SKM-1 treated with dmso at 0.1 percent for 144 hours (cell line): ENCODE measurements around the gene NUAK2.
"Not testable (repeated sequence)": the region's sequence is repeated elsewhere in the genome, so short reads cannot be mapped to it uniquely, and the experiment has no call there.

Experiments
- DNase-seq: peaks from one replicate; lab custom pipeline; 2025; ENCODE audit not compliant: unreplicated experiment; lab: John Stamatoyannopoulos, UW

The NUAK2 gene

DNA sequence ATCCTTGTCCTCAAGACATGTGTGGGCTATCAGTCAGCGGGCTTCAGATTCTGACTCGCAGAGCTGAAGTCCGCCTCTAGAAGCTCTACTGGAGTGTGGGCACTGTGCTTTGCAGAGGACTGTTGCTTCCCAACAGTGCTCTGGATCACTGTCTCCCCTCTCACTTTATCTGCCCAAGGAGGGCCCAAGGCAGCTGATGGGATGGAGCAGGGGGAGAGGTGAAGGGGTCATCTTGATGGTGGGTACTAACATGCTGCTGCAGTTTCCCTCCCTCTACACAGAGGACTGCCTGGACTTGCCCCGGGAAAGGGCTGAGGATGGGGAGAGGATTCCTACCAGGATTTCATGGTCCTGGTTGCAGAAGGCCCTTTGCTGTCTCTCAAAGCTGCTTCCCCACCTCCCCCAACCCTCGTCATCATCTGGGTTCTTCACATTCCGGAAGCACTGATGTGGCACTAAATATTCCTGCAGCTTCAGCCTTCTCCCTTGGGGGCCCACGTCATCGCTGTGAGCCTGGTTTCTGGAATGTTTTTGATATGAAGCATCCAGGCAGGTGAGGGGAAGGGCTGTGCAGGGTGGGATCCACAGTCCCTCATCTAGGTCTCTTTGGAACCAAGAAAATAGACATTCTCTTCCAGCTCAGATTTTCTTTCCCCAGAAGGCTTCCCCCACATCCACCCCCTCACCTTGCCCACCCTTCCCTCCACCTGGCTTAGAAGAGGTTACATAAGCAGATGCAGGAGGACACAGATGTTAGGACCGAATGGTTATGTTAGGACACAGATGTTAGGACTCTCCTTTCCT lies 23.2 kb downstream of the NUAK2 start:
- no peak for DNase-seq

DNA sequence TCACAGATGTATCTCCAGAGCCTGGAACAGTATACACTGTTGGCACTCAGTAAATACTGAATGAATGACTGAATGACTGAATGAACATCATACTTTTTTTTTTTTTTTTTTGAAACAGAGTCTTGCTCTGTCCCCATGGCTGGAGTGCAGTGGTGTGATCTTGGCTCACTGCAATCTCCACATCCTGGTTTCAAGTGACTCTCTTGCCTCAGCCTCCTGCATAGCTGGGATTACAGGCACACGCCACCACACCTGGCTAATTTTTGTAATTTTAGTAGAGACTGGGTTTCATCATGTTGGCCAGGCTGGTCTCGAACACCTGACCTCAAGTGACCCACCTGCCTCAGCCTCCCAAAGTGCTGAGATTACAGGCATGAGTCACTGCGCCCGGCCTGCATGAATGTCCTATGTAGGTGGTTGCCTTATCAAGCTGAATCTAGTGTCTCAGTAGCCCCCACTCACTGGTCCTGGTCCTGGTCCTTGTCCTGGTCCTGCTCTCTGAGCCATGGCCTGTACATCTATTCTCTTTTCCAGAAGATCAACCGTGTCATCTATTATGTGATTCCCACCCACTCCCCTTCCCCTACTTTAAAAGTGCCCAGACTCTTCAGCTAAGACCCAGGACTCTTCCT lies 23.9 kb downstream of the NUAK2 start:
- DNase-seq, result not testable (repeated sequence)

DNA sequence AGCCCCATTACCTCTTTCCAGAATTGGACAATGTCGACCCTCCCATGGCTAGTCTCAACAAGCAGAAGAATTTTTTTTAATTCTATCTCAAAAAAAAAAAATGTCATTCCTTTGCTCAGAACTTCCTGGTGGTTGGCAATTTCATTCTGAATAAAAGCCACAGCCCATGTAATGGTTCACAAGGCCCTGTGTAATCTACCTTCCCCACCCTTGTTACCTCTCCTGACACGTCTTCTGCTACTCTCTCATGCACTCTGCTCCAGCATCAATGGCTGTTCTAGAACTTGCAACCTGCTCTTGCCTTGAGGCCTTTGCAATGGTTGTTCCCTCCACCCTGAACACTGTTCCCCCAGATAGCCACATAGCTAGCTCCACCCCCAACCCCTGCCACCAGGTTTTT lies 25.4 kb downstream of the NUAK2 start:
- DNase-seq, result no peak

DNA sequence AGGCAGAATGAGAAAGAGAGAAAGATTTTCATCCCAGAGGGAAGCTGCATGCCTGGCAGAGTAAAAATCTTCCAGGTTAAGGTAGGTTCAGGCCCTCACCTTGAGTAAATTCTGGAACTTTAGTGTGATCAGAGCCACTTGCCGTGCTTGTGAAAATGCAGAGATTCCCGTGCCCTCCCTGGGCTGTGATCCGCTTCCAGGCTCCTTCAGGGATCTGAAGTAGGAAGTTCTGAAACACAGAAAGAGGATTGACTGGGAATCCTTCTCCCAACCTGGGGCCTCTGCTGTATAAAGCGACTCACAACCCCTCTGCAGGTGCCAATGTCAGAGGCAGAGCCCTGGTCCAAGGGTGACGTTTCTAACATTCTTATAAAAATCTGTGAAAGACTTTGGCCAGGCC lies 26.6 kb downstream of the NUAK2 start:
- DNase-seq, result no peak

DNA sequence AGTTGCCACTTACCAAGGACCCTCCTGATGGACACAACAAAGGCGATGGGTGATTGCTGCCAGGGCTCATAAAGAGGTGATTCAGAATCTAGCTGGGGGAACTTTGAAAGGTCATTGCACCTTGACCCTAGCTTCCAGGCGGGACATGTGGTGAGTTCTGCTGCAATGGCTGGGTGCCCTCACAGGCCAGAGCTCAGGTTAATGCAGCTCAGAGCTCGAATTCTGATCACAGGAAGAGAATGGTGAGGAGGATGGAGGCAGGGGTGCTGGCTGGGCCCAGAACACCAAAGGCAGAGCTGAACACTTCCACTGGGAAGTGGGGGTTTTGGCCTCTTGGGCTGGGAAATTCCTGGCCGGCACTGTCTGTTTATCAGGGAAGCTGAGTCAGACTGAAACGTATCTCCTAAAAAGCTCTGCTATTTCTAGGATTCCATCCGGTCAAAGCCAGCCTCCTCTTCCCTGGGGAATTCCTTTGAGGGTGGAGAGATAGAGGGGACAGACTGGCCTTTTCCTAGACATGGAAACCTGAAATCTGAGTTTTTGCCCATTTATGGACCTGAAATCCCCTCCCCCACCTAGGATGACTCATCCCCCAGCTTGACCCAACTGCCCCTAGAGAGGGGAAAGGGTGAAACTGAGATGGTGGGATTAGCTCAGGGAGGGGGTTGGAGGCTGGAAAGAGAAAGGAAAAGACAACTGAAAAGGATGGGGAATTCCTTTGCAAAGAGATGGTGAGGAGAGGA lies 27.2 kb downstream of the NUAK2 start:
- DNase-seq, result no peak

DNA sequence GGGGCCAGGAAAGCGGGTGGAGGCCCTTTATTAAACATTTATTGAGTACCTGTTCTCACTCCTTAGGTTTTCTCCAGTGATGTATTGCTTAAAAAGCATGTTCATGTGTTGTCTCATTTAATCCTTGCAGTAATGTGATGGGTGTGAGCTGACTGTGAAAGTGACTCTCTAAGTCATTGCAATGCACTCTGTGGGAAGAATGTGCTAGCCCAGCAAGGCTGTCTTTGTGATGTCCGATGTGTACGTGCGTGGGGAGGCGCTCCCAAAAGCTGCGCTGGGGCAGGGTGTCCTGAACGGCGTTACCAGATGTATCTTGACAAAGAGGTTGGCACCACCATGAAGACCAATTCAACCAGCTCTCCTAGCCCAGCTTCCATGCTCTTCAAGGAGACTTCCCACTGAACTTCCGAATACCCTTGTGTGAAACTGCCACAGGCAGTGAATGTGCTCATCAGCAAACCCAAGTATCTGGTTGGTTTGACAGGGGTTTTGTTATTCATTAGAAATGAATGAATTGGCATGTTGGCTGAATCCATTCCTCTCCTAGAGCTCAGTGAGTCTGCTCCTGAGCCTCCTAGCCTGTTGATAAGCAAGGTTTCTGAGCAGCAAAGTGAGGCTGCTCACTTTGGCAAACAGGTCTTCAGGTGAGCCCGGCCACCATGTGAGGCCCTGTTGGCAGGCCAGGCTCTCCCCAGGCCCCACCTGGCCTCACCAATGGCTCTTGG lies 28.0 kb downstream of the NUAK2 start:
- no peak for DNase-seq

DNA sequence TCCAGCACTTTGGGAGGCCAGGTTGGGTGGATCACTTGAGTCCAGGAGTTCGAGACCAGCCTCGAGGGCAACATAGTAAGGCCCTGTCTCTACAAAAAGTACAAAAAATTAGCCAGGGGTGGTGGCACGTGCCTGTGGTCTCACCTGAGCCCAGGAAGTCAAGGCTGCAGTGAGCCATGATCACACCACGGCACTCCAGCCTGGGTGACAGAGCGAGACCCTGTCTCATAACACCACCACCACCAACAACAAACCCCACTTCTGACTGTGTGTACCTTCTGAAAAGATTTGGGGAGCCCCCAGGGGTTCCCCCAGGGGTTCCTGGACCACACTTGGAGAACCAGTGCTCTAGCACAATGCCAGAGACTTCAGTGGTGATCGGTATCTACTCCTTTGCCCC lies 29.9 kb downstream of the NUAK2 start:
- DNase-seq, result no peak

DNA sequence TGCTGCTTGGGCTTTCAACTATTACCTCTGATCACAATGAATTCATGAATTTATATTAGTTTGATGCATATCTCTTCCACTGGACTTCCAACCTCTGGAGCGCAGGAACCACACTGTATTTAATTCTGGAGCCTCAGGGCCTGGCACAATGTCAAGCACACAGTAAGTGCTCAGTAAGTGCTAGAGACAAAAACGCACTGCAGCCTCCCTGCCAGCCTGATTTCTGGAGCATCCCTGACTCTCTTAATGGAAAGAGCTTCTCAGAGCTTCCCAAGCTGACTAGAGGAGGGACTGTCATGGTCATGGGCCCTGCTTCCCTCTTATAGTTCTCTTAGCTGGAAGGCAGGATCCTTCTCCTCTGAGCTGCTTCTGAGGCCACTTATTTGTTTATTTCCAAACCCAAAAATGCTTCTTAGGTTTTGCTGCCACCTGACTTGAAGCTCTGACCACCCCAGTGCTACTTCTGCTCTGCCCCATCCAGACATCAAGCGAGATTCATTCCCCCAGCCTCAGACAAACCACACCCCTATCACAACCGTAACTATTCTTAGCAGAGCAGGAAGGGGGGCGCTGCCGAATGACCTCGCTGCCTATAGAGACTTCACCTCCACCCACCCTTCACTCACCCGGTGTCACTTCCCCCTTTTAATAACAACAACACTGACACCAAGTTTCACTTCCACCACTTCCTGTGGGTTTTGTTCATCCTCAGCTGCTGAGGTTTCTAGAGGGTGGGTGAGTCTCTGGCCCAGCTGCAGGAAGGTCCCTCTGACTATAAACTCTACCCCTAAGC lies 33.6 kb downstream of the NUAK2 start:
- DNase-seq, result peak; percentile 98

DNA sequence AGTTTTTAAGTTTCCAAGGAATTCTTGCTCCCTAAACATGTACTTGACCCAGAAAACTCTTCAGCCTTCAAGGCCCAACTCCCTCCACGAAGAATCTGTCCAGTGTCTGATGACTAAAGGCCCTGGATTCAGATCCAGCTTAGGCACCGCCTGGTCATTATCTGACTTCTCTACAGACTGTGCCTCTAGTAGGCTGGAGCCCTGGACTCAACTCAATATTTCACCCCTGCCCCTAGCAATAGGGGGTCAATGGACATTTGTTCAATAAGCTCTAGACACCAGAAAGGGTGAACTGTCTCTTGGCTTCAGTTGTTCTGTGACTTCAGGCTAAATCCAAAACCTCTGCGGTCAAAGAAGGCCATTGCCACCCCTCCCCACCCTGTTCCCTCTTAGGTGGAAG lies 34.5 kb downstream of the NUAK2 start:
- no peak for DNase-seq

GRCh38 chr1:205286335-205286950 lies 35.1 kb downstream of the NUAK2 start:
- DNase-seq, result no peak

DNA sequence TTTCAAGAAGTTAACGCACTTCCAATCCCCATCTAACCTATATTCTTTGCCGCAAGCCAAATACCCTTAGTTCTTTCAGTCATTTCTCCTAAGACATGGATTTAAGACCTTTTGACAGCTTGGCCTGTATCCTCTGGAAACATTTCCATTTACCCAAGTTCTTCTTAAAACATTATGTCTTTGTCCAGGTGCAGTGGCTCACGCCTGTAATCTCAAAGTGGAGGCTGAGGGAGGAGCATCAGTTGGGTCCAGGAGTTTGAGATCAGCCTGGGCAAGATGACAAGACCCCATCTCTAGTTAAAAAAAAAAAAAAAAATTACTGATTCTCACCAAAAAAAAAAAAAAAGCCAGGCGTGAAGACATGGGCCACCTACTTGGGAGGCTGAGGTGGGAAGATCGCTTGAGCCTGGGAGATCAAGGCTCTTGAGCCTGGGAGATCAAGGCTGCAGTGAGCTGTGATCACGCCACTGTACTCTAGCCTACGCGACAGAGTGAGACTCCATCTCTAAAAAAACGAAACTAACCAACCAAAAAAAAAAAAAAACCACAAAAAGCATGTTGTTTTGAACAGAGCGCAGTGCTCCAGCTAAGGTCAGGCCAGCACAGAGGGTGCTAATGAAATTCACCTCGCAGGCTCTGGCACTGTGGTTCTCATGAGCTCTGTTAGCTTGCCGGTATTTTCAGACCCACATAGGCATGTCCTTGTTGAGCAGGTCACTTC lies 36.0 kb downstream of the NUAK2 start:
- DNase-seq, result no peak

- DNase-seq, result peak; percentile 96
Measured at GRCh38 chr1:205284420-205285144, 37.0 kb downstream of the NUAK2 start.

DNA sequence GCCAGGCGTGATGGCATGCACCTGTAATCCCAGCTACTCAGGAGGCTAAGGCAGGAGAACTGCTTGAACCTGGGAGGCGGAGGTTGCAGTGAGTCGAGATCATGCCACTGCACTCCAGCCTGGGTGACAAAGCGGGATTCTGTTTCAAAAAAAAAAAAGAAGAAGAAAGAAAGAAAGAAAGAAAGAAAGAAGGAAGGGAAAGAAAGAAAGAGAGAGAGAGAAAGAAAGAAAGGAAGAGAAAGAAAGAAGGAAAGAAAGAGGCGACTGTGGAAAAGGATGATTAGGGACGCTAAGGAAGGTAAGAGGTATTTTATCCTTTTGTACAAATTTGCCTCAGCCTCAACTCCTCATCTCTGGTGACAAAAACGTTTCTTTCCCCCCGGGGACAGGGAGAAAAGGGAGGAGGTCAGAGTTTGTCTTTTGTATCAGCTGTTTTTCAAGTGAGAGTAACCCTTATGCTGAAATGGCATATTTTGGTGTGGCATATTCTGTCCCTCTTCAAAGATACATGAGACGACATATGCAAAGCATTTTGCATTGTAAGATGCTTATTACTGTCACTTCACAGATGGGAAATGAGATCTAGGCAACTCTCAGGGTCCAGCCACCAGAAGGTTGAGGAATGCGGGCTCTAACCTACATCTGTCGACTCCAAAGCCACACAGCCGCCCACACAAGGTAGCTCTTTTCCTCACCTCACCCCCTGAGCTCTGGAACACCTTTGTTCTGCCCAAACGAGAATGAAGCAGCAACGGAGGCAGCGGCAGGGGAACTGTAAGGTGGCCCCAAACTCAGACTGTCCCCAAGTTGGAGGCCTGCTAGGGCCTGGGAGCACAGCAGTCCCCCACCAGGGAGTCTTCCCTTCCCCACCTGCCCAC lies 38.0 kb downstream of the NUAK2 start:
- no peak for DNase-seq

- not testable (repeated sequence) for DNase-seq
Measured at GRCh38 chr1:205280666-205281395, 40.7 kb downstream of the NUAK2 start.

DNA sequence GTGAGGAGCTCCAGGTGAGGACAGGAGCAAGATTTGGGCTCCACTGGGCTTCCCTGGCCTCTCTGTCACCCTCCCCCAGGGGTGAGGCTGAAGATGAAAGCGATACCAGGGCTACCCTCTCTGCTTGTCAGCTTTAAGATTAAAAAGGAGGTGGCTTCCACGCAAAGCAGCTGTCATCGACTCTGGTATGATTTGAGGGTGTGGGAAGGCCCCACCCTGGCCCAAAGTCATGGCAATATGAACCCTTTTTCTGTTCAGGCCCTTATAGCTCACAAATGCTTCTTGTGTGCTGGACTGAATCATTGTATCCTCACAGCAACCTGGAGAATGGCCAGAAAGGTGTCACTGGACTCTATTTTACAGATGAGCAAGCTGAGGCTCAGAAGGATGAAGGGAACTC lies 41.6 kb downstream of the NUAK2 start:
- DNase-seq, result no peak

- DNase-seq, result no peak
Measured at GRCh38 chr1:205276689-205277065, 44.9 kb downstream of the NUAK2 start.
